Gastrocnemius medialis (tissue), 4 donors: Measurements from ENCODE around the gene RNF151. TPM values are rescaled to one million over a fixed set of nuclear protein-coding genes. Genes with fewer than 3 reads are reported as not detected.
"Not testable (repeated sequence)": the region's sequence is repeated elsewhere in the genome, so short reads cannot be mapped to it uniquely, and the experiment has no call there.

ENCODE experiments used
- ATAC-seq, 2 donors: fragments of 150-250 bp; one replicate each; pipeline ENCODE4 v1.9.1; 2016
- DNase-seq, 2 donors: peaks; one replicate each; pipeline ENCODE4 v3.0.0-alpha.2; 2019
- H3K27ac ChIP-seq, 4 donors: fragments of 200-600 bp; sonication (generic); 1 replicate in 1 of 4; 2 replicates in 3 of 4; pipeline ENCODE4 v1.5.1; 2016 to 2018; ENCODE audit warnings: mild to moderate bottlenecking in 2 of 4, moderate library complexity in 1 of 4
- H3K27me3 ChIP-seq, 3 donors: fragments of 200-600 bp; sonication (generic) in 2 of 3; 1 replicate in 1 of 3; 2 replicates in 2 of 3; pipeline versions ENCODE4 v1.5.1 to v1.6.0; 2016 to 2019; ENCODE audit warnings: mild to moderate bottlenecking in 1 of 3, moderate library complexity in 1 of 3
- H3K36me3 ChIP-seq, 2 donors: fragments of 200-600 bp; sonication (generic) in 1 of 2; one replicate each; pipeline ENCODE4 v1.5.1; 2017 to 2018
- H3K4me1 ChIP-seq, 2 donors: fragments of 200-600 bp; sonication (generic) in 1 of 2; one replicate each; pipeline ENCODE4 v1.5.1; 2016 to 2017; ENCODE audit warnings: mild to moderate bottlenecking in 2 of 2
- H3K4me3 ChIP-seq, 4 donors: fragments of 200-600 bp; sonication (generic) in 3 of 4; 1 replicate in 1 of 4; 2 replicates in 3 of 4; pipeline ENCODE4 v1.5.1; 2016 to 2019; ENCODE audit warnings: mild to moderate bottlenecking in 2 of 4
- H3K9me3 ChIP-seq, 3 donors: fragments of 200-600 bp; sonication (generic) in 2 of 3; 1 replicate in 1 of 3; 2 replicates in 2 of 3; pipeline ENCODE4 v1.5.1; 2016 to 2019
- POLR2A ChIP-seq, 2 donors: fragments of 450-650 bp; IDR thresholded peaks; one replicate each; pipeline ENCODE4 v1.6.1; 2017; ENCODE audit warnings: antibody characterized with exemption in 2 of 2, mild to moderate bottlenecking in 2 of 2, moderate library complexity in 2 of 2
- in situ Hi-C, 4 donors: fragments of 200-750 bp; cut with MboI; loops; one replicate each; pipeline versions ENCODE4 v1.15.0 to v1.8.0; 2017; ENCODE audit warnings: low sequenced_read_pairs in 4 of 4
- intact Hi-C: fragments of 100-400 bp; cut with DNase I; formaldehyde crosslinking; loops from one replicate; pipeline ENCODE4 v1.15.1; 2023; ENCODE audit warnings: low total_unique reads
- total RNA-seq, 4 donors: library from RNA; depleted of rRNA; stranded (reverse); fragments of >200 nt; gene quantifications; one replicate each; pipeline versions ENCODE4 v1.1.0 to v1.2.3, GENCODE V29; 2016
- TF ChIP-seq, protein P1 (sequence below), 5 experiments: fragments of 450-650 bp in 3 of 5; fragments of 200-600 bp in 2 of 5; sonication (generic) in 2 of 5; IDR thresholded peaks in 4 of 5; conservative IDR thresholded peaks in 1 of 5; 1 replicate in 4 of 5; 2 replicates in 1 of 5; pipeline ENCODE4 v1.5.1; 2016 to 2019; ENCODE audit warnings: antibody characterized with exemption in 5 of 5, mild to moderate bottlenecking in 3 of 5, moderate library complexity in 3 of 5

The RNF151 gene
- total RNA-seq, 4 donors from 2014 or later, result not detected

- Histone ChIP-seq H3K4me1 (peaks cover 39 to 83% of the 10 kb centered on the region in 2 donors), H3K27ac (peak overlapping the region; percentile 70 to 100 (median 98)), H3K27me3 (no peaks in the 10 kb centered on the region), H3K9me3 (no peaks in the 10 kb centered on the region), H3K4me3 (no peak overlapping the region), H3K36me3 (no peaks in the 10 kb centered on the region)
- intact Hi-C loops (loop anchor here (10.0 kb wide), 1 partner anchor 585 kb away; the partner anchor contains the start of genes CEMP1 and PDPK1), in situ Hi-C loops (no loop called here)
- no peak for DNase-seq
- ATAC-seq, result no peak
- TF ChIP-seq POLR2A (IDR thresholded peaks at IDR 0.05), result no peak
- TF ChIP-seq, protein P1, sequence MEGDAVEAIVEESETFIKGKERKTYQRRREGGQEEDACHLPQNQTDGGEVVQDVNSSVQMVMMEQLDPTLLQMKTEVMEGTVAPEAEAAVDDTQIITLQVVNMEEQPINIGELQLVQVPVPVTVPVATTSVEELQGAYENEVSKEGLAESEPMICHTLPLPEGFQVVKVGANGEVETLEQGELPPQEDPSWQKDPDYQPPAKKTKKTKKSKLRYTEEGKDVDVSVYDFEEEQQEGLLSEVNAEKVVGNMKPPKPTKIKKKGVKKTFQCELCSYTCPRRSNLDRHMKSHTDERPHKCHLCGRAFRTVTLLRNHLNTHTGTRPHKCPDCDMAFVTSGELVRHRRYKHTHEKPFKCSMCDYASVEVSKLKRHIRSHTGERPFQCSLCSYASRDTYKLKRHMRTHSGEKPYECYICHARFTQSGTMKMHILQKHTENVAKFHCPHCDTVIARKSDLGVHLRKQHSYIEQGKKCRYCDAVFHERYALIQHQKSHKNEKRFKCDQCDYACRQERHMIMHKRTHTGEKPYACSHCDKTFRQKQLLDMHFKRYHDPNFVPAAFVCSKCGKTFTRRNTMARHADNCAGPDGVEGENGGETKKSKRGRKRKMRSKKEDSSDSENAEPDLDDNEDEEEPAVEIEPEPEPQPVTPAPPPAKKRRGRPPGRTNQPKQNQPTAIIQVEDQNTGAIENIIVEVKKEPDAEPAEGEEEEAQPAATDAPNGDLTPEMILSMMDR (IDR thresholded peaks at IDR 0.05 in 4 of 5, conservative IDR thresholded peaks at IDR 0.05 in 1 of 5), result no peak
Observed at GRCh38 chr16:1949507-1949906, 17.1 kb upstream of the RNF151 start.

DNA sequence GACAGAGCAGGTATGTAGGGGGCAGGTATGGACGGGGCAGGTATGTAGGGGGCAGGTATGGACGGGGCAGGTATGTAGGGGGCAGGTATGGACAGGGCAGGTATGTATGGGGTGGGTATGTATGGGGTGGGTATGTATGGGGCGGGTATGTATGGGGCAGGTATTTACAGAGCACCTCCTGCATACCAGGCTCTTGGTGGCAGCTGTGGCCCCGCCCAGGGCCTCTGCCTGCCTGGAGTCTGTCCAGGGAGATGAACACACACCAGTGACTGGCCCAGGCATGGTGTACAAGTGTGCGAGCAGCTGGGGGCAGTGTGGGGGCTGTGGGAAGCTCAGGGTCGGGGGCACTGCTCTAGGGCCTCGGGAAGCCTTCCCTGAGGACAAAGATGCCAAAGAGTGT lies 16.6 kb upstream of the RNF151 start:
- ATAC-seq (peak; percentile 46 to 57), DNase-seq (peak in 1 of 2 donors; percentile 86)
- Histone ChIP-seq H3K36me3 (no peaks in the 10 kb centered on the region), H3K4me3 (peak overlapping the region in 2 of 4 donors; percentile 6 to 7), H3K4me1 (peaks cover 39 to 83% of the 10 kb centered on the region in 2 donors), H3K27me3 (no peaks in the 10 kb centered on the region), H3K9me3 (no peaks in the 10 kb centered on the region), H3K27ac (peak overlapping the region; percentile 95 to 100 (median 98))
- TF ChIP-seq, protein P1 (IDR thresholded peaks at IDR 0.05 in 4 of 5, conservative IDR thresholded peaks at IDR 0.05 in 1 of 5), result no peak
- in situ Hi-C loops (no loop called here), intact Hi-C loops (no loop called here)

DNA sequence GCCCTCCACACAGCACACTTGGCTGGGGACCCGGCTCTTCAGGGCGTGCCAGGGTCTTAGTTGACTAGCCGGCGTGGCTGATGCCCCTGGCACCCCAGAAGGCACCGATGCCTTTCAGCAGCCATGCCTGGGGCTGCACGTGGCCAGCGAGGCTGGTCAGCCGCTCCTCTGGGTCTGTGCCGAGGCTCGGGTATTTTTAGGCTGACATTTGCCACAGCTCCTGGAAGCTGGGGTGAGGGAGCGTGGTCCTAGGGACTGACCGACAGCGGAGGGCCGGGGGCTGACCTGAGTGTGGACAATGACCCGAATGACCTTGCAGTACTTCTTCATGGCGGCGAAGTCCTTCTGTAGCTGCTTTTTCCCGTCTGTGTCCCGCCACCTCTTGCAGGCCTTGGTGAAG lies 16.1 kb upstream of the RNF151 start:
- DNase-seq, result peak; percentile 74 to 91
- H3K9me3 ChIP-seq, result no peaks in the 10 kb centered on the region
- H3K36me3 ChIP-seq, result no peaks in the 10 kb centered on the region
- TF ChIP-seq, protein P1 (IDR thresholded peaks at IDR 0.05 in 4 of 5, conservative IDR thresholded peaks at IDR 0.05 in 1 of 5), result no peak
- TF ChIP-seq POLR2A (IDR thresholded peaks at IDR 0.05), result peak; percentile 26 to 63
- intact Hi-C loops, result no loop called here
- ATAC-seq, result peak; percentile 75 to 87
- H3K27ac ChIP-seq, result peak overlapping the region; percentile 95 to 100 (median 98)
- no peaks in the 10 kb centered on the region for H3K27me3 ChIP-seq
- in situ Hi-C loops, result no loop called here
- peak overlapping the region in 2 of 4 donors; percentile 6 to 7 for H3K4me3 ChIP-seq
- H3K4me1 ChIP-seq, result peaks cover 39 to 80% of the 10 kb centered on the region in 2 donors

DNA sequence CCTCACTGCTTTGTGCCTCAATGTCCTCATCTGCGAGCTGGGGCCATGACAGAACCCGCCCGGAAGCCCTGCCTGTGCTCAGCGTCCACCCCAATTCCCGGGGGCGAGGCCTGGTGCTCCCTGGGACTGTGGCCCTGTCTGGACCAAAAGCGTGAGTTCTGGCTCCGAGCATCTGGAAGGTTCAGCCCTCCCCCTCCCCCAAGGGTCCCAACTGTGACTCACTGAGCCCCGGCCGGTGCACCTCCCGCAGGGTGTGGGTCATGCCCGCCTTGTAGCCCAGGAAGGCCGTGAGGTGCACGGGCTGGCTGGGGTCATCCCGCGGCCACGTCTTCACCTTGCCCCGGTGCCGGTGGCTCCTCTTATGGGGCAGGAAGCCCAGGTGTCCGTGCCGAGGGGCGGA lies 12.9 kb upstream of the RNF151 start:
- H3K9me3 ChIP-seq, result no peaks in the 10 kb centered on the region
- in situ Hi-C loops (no loop called here), intact Hi-C loops (no loop called here)
- peak in 1 of 2 donors; percentile 62 for DNase-seq
- peak overlapping the region; percentile 95 to 100 (median 98) for H3K27ac ChIP-seq
- H3K4me3 ChIP-seq, result peak overlapping the region; percentile 51 to 67 (median 60)
- no peaks in the 10 kb centered on the region for H3K36me3 ChIP-seq
- H3K4me1 ChIP-seq, result peaks cover 33 to 58% of the 10 kb centered on the region in 2 donors
- no peaks in the 10 kb centered on the region for H3K27me3 ChIP-seq
- TF ChIP-seq POLR2A (IDR thresholded peaks at IDR 0.05), result no peak
- TF ChIP-seq, protein P1 (IDR thresholded peaks at IDR 0.05 in 4 of 5, conservative IDR thresholded peaks at IDR 0.05 in 1 of 5), result no peak
- peak in 1 of 2 donors; percentile 18 for ATAC-seq

DNA sequence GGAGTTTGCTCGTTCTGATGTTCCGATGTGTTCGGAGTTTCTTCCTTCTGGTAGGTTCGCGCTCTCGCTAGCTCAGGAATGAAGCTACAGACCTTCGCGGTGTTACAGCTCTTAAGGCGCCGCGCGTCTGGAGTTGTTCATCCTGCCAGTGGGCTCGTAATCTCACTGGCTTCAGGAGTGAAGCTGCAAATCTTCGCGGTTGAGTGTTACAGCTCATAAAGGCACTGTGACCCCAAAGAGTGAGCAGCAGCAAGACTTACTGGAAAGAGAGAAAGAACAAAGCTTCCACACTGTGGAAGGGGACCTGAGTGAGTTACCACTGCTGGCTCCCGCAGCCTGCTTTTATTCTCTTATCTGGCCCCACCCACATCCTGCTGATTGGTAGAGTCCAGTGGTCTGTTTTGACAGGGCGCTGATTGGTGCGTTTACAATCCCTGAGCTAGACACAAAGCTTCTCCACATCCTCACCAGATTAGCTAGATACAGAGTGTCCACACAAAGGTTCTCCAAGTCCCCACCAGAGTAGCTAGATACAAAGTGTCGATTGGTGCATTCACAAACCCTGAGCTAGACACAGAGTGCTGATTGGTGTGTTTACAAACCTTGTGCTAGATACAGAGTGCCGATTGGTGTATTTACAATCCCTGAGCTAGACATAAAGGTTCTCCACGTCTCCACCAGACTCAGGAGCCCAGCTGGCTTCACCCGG lies 9.1 kb upstream of the RNF151 start:
- peaks cover 0 to 16% of the 10 kb centered on the region in 2 donors for H3K36me3 ChIP-seq
- H3K27ac ChIP-seq, H3K9me3 ChIP-seq, DNase-seq, H3K4me3 ChIP-seq, ATAC-seq, in situ Hi-C loops, H3K27me3 ChIP-seq, intact Hi-C loops: not testable (repeated sequence)
- H3K4me1 ChIP-seq, result peaks cover 36 to 40% of the 10 kb centered on the region in 2 donors

GRCh38 chr16:1958143-1958491 lies 8.5 kb upstream of the RNF151 start:
- H3K27ac ChIP-seq, H3K27me3 ChIP-seq, H3K9me3 ChIP-seq, ATAC-seq, H3K4me3 ChIP-seq, intact Hi-C loops, in situ Hi-C loops, DNase-seq: not testable (repeated sequence)
- Histone ChIP-seq H3K4me1 (peaks cover 33 to 35% of the 10 kb centered on the region in 2 donors), H3K36me3 (peaks cover 0 to 21% of the 10 kb centered on the region in 2 donors)
